NCI-H2196 treated with DMSO at 0.1 percent for 48 hours (cell line): ENCODE data around the gene CLCN5.

Experiments
- DNase-seq: peaks from one replicate; lab custom pipeline; 2025; ENCODE audit not compliant: unreplicated experiment; lab: John Stamatoyannopoulos, UW

The CLCN5 gene

DNA sequence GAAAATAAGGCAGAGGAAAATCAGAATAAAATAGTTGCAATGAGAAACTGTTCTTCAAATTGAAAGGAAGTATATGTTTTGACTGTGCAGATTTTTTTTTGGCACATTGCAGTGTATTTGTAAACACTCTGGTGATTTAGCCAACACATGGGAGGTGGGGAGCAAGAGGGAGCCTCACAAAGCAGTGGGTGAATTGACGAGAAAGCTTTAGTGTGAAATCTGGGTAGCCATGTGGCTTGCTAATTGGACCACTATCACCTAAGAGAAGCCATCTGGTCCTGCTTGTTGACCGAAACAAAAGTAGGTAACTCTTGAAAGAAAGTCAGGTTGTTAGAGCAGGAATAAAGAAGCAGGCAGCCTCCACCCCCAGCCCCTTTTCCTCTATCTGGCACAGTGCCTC is 10.4 kb downstream of the CLCN5 start:
- no peak for DNase-seq

DNA sequence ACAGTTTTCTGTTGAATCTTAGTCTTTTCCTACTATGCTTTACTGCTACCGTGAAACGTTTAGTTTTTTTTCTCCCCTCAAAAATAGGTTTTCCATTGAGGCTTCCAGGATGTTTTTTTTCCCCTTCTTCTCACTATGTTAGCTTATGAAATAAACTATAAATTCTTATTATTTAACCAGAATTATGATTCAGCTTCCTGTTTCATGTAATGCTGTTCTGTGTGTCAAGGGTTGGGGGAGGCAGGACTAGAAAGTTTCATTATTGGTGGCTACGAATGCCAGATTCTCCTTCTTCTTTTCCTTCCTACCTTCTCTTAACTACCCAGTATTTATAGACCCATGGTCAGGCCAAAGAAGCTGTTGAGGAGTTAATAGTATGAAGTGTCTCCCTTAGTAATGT is 11.8 kb downstream of the CLCN5 start:
- DNase-seq, result no peak

DNA sequence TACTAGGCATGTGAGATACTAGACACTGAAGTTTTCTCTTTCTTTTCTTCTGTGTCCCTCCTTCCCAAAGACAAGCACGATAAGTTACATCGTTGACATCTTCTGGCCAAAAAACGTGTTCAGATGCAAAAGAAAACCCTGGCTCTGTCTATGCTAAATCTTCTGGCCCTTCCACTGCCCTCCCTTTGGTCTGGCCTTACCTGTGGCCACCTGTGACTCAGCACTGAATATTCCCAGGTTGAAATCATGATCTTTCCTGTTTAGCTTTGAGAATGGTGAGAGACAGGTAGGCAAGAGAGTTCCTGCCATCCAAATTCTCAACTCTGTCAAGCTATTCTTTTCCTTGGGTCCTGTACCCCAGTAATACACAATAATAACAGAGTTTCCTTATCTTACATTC is 12.3 kb downstream of the CLCN5 start:
- no peak for DNase-seq

DNA sequence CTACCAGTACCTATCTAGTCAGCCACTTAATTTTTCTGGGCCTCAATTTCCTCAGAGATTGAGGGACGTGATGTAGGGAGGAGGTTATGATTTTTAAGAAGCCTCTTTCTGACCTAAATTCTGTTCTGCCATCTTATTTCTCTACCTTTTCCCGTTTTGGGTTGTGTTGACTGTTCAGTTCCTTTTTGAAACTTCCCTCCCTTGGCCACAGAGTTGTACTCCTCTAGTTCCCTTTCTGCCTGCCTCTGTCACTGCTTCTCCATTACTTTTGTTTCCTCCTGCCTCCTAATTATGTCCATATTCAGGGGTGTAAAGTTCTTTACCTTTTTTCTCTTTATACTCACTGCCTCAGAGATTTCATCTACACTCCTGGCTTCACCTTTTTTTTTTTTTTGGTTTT is 25.4 kb downstream of the CLCN5 start:
- DNase-seq, result no peak

DNA sequence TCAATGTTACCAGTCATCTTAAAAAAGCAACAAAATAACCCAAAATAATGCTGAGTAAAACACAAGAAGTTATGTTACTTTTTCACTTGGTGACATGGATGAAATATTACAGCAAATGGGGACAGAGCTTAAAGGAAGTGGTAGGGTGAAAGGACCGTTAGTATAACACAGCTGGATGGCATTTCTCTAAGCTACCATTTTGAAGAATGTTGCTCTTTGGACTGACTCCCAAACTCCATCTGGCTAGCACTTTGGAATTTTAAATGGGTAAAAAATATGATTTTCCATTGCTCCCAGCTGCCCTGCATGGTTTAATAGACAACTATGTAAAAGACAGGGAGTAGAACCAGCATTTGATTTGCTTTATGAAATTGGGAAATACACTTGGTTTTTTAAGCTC is 27.6 kb downstream of the CLCN5 start:
- DNase-seq, result no peak

DNA sequence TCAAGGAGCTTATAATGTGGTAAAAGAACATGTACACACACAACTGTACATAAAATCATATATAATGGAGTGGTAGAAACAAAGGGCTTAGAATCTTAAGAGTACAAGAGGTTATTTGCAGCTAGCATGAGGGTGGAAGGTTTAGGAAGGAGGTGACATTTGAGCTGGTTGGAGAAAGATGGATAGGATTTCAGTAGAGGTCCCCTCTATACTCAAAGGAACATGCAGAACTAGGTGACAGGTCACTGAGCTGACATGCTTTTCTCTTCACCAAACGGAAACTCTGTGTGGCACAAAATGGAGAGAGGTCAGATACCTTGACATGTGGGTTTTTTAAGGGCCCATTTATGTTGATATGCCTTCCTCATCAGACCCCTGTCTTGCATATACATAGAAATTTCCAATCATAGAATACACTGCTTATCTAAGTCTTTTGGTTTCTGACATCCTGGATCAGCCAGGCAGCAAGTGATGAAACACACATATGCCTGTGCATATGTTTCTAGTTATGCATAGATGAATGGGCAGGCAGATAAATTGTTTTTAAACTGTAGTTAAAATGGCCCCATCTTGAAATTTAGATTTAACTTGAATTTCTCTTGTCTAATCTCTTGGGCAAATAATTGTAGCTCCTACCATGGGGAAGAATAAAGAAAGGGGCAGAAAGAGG is 29.3 kb downstream of the CLCN5 start:
- no peak for DNase-seq

DNA sequence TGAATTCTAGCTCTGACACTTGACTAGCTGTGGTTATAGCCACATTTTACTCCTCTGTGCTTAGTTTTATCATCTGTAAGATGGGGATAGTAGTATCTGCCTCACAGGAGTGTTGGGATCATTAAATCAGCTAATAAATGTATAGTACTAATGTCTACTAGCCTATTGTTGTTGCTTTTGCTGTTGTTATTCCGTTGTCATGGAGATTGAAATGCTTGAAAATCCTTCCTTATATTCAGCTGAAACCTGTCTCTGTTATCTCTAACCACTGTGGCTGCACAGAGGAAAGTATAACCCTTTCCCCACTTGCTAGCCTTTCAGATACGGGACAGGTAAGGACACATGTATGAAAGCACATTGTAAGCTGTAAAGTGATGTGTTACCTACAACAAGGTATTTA is 33.9 kb downstream of the CLCN5 start:
- no peak for DNase-seq

DNA sequence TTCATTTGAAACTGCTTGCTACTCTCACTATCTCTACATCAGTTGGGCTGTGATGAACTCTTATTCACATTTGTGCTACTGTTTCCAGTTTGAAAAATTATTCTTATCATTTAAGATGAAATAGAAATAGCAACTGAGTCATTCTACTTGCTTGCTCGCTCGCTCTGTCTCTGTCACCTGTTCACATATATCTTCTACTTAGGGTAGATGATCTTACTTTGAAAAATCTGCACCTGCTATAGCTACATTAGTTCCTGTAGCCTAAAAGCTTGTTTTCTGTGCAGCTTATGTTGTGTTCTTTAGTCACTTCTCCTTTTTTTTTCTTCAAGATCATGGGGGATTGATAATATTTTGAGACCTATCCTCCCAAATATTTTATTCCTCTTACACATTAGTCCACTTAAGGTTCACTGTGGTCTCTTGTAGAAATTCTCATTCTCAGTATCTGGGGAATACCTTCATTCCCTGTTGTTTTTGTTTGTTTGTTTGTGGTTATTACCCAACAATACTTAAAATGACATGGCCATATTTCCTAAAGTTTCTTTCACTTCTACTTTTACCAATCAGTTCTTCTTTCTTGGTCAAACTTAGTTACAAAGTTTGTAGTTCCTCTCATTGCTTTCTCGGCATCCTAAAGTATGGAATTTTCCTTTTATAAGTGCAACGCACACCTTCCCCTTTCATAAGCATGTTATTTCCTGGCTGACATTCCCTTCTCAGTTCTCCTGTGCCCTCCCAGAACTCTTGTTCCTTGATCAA is 36.5 kb downstream of the CLCN5 start:
- DNase-seq, result no peak

DNA sequence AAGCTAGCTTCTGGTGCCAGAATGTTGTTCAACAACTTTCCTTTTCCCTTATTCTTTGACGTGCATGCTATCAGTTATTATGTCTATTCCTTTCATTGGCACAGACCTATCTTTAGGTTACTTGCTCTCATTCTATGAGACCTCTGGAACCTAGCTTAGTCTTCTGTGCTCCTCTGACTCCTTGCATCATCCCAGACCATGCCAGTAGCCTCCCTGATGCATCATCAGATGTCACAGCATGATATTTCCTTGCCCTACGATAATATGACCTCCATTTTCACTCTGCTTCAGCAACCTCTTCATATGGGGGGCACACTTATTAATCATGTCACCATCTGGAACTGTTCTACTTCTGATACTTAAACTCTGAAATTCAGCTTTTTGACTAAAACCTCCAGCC is 37.2 kb downstream of the CLCN5 start:
- DNase-seq, result no peak

DNA sequence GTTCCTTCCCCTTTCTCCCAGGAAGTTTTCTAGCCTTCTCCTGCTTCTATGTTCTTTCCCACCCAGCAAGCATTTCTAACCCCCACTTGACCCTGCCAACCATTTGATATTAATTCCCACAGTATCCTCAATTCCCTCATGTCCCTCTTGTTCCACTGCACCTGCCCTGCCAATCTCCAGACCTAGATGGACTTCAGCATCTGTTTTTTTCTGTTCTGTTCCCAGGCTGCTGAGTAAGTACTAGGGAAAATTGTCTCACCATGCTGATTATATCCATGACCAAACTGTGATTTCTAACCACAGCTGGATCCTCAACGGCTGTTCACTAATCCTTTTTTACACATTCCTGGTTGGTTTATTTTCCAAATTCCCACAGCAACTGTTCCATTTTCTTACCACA is 37.7 kb downstream of the CLCN5 start:
- DNase-seq, result no peak

DNA sequence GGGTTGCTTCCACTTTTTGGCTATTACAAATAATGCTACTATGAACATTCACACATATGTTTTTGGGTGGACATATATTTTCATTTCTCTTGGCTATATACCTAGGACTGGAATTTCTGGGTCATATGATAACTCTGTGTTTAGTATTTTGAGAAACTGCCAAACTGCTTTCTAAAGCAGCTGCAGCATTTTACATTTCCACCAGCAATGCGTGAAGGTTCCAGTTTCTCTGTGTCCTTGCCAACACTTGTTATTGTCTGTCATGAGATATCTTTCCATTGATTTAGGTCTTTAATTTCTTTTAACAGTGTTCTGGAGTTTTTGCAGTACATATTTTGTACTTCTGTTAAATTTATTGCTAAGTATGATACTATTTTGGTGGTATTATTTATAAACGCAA is 48.3 kb downstream of the CLCN5 start:
- no peak for DNase-seq

DNA sequence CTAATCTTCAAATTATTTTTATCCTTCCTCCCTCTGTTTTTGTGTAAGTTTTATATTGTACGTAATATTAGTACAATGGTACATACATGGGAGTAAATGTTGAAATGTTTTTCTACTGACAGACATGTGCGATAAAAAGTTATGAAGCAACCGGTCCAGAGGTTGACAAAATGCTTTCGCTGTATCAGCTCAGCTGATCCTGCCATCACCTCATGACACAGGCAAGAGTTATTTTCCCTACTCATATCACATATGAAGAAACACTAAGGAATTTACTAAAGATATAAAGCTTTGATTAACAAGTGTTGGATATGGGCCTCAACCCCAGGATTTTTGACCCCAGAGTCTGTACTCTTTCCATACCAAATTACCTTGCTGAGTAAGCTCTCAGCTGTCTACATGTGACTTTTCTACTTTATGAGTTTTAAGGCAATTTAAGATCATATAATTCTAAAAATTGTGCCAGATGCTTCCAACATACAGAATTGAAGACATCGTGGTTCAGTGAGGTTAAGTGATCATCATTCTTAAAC is 50.0 kb downstream of the CLCN5 start:
- DNase-seq, result no peak

DNA sequence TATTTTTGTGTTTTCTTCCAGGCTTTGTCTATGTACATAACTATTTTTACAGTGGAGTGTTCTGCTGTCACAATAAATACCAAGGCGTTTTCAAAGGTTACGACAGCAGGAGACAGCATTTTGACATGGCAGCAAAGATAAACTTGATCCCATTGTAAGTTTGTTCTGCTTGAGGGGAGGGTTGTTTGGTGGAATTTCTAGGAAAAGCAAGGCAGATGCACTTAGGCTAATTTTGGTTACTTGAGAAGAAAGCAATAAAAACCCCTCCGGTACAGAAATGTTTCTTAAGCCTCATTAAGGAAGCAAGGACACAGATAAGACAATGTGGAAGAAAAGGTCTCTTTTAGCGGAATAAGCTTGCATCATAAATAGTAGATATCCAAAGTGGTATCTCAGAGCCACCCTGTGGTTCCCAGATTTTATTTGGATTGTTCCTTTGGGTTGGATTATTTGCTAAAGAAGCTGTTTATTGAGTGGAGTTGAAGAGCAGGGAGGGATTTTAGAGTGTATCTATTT is 54.3 kb downstream of the CLCN5 start:
- no peak for DNase-seq

DNA sequence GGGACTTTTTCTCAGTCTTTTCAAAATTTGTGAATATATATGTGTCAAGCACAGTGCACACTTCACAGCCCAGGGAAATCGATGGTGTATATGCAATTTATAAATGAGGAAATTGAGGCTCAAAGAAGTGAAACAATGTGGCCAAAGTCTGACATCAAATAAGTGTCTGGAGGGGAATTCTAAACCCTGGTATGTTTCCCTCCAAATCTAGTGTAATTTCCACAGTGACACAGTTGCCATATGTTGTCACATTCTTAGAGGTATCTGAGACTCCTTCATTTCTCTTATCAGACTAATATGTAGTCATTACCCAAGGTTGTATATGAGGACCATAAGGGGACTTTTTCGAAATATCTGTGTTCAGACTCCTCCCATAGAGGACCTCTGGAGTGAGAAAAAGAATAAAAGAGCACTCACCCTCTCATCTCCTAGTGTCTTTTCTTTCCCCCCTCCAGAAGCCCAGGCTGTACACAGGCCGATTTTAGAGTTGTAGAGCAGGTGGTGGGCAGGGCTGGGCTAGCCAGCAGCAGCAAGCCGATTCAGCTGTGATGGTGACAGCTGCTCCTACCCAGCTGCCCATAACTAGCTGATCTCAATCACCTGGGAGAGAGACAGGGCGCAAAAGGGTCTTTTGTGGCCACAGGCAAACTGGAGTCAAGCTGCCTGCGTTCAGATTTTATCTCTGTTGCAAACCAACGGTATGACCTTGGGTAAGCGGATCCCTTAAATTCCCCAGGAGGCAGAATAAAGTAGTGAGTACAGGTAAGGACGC is 55.1 kb downstream of the CLCN5 start:
- DNase-seq, result no peak

DNA sequence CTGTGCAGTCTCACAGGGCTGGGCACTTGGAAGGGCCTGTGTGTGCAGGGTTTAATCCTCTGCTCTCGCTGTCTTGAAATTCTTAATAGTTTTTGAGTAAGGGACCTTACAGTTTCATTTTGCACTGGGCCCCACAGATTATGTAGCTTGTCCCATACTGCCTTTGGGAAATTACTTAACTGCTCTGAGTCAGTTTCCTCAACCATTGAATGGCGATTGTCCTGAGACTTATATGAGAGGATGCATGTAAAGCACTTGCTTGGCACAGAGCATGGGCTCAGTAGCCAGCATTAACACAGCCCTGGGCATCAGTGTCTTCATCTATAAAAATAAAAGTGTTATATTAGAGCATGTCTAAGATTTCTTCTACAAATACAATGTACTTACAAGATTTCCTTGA is 55.8 kb downstream of the CLCN5 start:
- DNase-seq, result no peak

DNA sequence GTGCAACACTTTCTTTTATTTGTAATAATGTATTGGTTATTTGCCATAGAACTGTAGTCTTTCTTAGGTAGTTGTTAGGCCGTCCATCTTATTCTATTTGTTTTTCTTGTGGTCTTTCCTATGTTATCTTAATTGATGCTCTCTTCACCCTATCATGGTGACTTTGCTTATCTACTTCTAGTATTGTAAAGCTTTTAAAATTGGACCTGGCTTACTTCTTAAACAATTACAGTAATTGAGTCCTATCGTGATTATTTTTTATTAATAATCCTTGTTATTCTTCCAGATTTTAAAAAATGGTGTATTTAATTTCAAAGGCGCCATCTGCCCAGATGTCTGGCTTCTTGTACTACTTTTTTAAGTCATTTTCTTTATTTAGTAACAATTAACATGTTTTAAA is 63.7 kb downstream of the CLCN5 start:
- DNase-seq, result no peak

DNA sequence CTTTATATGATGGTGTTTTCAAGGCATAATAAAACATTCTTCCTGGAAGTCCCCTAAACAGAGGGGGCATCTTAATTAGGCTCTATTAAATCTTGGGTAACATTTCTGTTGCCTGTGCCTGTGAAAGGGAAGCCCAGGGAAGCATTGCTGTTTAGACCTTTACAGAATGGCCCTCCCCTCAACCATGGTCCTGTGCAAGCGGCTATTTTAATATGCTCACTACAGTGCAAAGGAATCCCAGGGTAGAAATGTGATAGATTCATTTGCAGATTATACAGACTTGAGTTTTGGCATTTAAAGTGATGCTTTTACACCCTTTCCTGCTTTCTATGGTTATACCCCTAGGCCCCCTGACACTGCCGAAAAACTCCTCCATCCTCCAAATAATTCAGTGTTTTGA is 65.3 kb downstream of the CLCN5 start:
- no peak for DNase-seq

DNA sequence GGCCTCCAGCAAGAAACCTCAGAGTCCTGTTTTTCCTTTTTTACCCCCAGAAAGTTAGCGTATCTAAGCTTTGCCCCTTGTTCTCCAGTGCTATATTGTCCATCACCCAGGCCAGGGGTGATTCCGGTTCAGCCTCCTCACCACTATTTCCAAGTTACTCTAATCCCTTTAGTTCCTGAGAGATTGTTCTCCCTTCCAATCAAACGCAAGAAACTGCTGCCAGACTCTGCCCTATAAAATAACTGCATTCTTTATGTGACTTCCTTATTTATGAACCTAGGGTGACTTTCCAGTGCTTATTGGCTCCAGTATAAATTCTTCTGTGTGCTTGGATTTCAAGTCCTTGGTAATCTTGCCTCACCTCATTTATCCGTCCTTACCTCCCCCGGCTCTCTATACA is 65.7 kb downstream of the CLCN5 start:
- DNase-seq, result no peak

DNA sequence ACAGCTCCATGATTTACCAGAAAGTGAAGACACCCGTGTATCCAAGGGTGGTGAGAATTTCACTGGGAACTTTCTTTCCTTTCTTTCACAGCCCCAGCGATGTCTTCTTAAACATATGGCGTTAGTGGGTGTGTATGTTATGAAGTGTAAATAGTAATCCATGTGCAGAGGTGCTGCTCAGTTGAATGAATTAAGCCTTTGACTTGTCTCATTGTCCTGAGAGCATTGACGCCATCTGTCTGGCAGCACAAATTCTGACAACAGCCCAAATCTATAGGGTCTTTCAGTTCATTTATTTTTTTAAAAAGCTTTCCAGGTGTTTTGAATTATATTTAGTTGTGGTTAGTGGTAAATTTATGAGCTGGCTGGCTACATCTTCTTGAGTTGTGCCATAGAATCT is 69.4 kb downstream of the CLCN5 start:
- DNase-seq, result no peak

DNA sequence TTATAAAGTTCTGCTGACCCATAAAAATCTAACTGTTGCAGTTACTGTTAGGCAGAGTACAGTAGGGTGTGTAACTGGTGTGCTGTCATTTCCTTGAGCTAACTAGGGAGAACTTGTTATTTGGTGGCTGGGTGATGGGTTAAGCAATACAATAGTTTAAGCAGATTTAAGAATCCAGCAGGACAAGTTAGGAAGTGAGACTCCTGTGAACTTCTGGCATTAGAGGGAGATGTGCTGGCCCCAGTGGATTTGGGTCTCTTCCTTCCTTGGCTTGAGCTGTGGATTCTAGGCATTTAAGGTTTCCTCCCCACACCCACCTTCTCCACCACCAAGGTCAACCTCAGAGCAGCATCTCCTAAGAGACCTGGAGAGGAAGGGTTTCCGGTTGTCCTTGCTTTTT is 70.5 kb downstream of the CLCN5 start:
- no peak for DNase-seq

DNA sequence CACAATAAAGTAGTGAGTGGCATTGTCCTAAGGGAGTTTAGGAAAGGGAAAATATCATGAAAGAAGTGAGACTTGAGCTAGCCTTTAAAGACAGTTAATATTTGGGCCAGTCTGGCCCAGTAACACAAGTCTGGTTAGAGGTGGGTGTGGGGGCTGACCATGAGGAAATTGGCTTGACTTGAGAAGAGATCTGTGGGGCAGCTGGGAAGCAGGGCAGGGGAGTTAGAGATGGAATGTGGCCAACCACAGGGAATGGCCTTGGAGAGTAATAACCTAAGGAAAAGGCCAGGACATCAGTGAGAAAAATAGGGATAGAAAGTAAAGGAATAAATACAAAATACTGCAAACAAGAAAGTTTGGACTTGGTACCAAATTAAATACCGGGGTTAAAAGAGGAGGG is 71.3 kb downstream of the CLCN5 start:
- no peak for DNase-seq
